Mononuclear cell (primary cell): ENCODE results near the gene GAGE12F. TPM values are rescaled to one million over a fixed set of nuclear protein-coding genes. Genes with fewer than 3 reads are reported as not detected.

Experiments used
- total RNA-seq: library from RNA; depleted of rRNA; stranded (reverse); fragments of >200 nt; gene quantifications from one replicate; pipeline ENCODE4 v1.2.3, GENCODE V29; 2012

Gene GAGE12F
- total RNA-seq, 1 donor: not detected

Other genes with a start within 250 kb of the GAGE12F start
- gene GAGE12J, start 238.8 kb upstream of the GAGE12F start, total RNA-seq: not detected
- gene GAGE13, start 229.3 kb upstream of the GAGE12F start, total RNA-seq: not detected
- gene GAGE12C, start 28.7 kb upstream of the GAGE12F start, total RNA-seq: not detected
- not detected for gene GAGE12D, start 19.1 kb upstream of the GAGE12F start, total RNA-seq
- gene GAGE12E, start 9.6 kb upstream of the GAGE12F start, total RNA-seq: not detected
- gene GAGE12G, start 9.6 kb downstream of the GAGE12F start, total RNA-seq: not detected
- not detected for gene GAGE12H, start 19.1 kb downstream of the GAGE12F start, total RNA-seq
- gene GAGE2A, start 28.7 kb downstream of the GAGE12F start, total RNA-seq: not detected
- 0.10 TPM for gene GAGE1, start 38.2 kb downstream of the GAGE12F start, total RNA-seq
- not detected for gene PAGE1, start 135.1 kb downstream of the GAGE12F start, total RNA-seq